GM12878 (cell line): ENCODE measurements around the gene CSNK1A1. TPM values are rescaled to one million over a fixed set of nuclear protein-coding genes. Genes with fewer than 3 reads are reported as not detected.

Experiments used
- ATAC-seq: fragments of 200-7000 bp; cut with Tn5 transposase; 3 replicates; pipeline ENCODE4 v1.9.1; 2020; ENCODE audit warnings: mild to moderate bottlenecking, moderate library complexity
- BruUV-seq: library from RNA; stranded (reverse); fragments of 400-500 nt; replicated peaks from 2 replicates; lab custom pipeline; 2021; lab: Mats Ljungman, UMichigan
- CTCF ChIA-PET: fragments of 300-600 bp; sonication (Branson Sonifier 250); formaldehyde crosslinking; extraction: SDS; loops from one replicate; lab custom pipeline; 2021; ENCODE audit warnings: inconsistent platforms; lab: Yijun Ruan, JAX
- POLR2A ChIA-PET: fragments of 350-600 bp; formaldehyde crosslinking; extraction: SDS; loops from one replicate; lab custom pipeline; 2021; ENCODE audit warnings: inconsistent platforms; lab: Charles Lee
- RAD21 ChIA-PET: fragments of 300-600 bp; sonication (Branson Sonifier 250); formaldehyde crosslinking; loops from one replicate; lab custom pipeline; 2023; ENCODE audit warnings: antibody characterized with exemption; ENCODE audit not compliant: unreplicated experiment; lab: Charles Lee
- SMC1A ChIA-PET: fragments of 300-600 bp; sonication (Branson Sonifier 250); formaldehyde crosslinking; loops from one replicate; lab custom pipeline; 2023; ENCODE audit not compliant: unreplicated experiment, uncharacterized antibody; lab: Charles Lee
- DNase-seq: peaks from one replicate; pipeline ENCODE4 v3.0.0-alpha.2; 2011; ENCODE audit warnings: low read depth, low spot score
- FAIRE-seq: peaks from 3 replicates; lab custom pipeline; 2011; peaks lifted over from hg19 to GRCh38; lab: Jason Lieb, UNC
- H2AFZ ChIP-seq: 2 replicates; pipeline ENCODE4 v1.6.0; 2011; ENCODE audit warnings: low read depth, low read length, control low read depth; ENCODE audit not compliant: control insufficient read depth
- H3K27ac ChIP-seq: 2 replicates; pipeline ENCODE4 v1.5.1; 2011; ENCODE audit warnings: control low read depth; ENCODE audit not compliant: control insufficient read depth, insufficient read depth
- H3K27me3 ChIP-seq, 2 experiments: replicated peaks in 1 of 2; 2 replicates each; pipeline versions ENCODE4 v1.6.0 to v1.6.1; 2011; ENCODE audit warnings: low read length in 1 of 2; ENCODE audit not compliant: control insufficient read depth in 2 of 2, insufficient read depth in 2 of 2
- H3K36me3 ChIP-seq, 2 experiments: 2 replicates each; pipeline ENCODE4 v1.5.1; 2011; ENCODE audit warnings: low read length in 1 of 2; ENCODE audit not compliant: control insufficient read depth in 2 of 2, insufficient read depth in 2 of 2
- H3K4me1 ChIP-seq: 2 replicates; pipeline ENCODE4 v1.6.1; 2011; ENCODE audit warnings: mild to moderate bottlenecking, low read length, moderate library complexity, mixed read lengths; ENCODE audit not compliant: control insufficient read depth, insufficient read depth
- H3K4me2 ChIP-seq: 2 replicates; pipeline ENCODE4 v1.6.0; 2011; ENCODE audit warnings: control low read depth; ENCODE audit not compliant: control insufficient read depth, insufficient read depth
- H3K4me3 ChIP-seq: fragments of 200-600 bp; sonication (generic); 2 replicates; pipeline ENCODE4 v1.5.1; 2016
- H3K79me2 ChIP-seq: 2 replicates; pipeline ENCODE4 v1.6.0; 2011; ENCODE audit warnings: low read length; ENCODE audit not compliant: control insufficient read depth, insufficient read depth
- H3K9ac ChIP-seq: 2 replicates; pipeline ENCODE4 v1.8.0; 2011; ENCODE audit warnings: low read length, control low read depth, mixed read lengths; ENCODE audit not compliant: control insufficient read depth, insufficient read depth
- H3K9me3 ChIP-seq: replicated peaks from 3 replicates; pipeline ENCODE4 v1.5.1; 2011; ENCODE audit warnings: mild to moderate bottlenecking, low read length; ENCODE audit not compliant: control insufficient read depth, insufficient read depth
- H4K20me1 ChIP-seq: 2 replicates; pipeline ENCODE4 v1.6.0; 2011; ENCODE audit not compliant: control insufficient read depth, insufficient read depth
- MTA3 ChIP-seq: IDR thresholded peaks from 2 replicates; pipeline ENCODE4 v1.6.1; 2012; ENCODE audit warnings: low read length, inconsistent platforms, borderline replicate concordance
- NKRF ChIP-seq: fragments of 450-650 bp; conservative IDR thresholded peaks from 2 replicates; pipeline ENCODE4 v1.6.1; 2017; ENCODE audit warnings: mild to moderate bottlenecking, moderate library complexity
- SIN3A ChIP-seq: IDR thresholded peaks from 2 replicates; pipeline ENCODE4 v1.6.1; 2012; ENCODE audit warnings: low read depth, low read length, improper control_type of control experiment
- SMC3 ChIP-seq: IDR thresholded peaks from 2 replicates; pipeline ENCODE4 v1.6.1; 2011; ENCODE audit warnings: low read length, improper control_type of control experiment, borderline replicate concordance
- WGBS: methylation state at CpG from one replicate; pipeline ENCODE4 v1.1.6; 2016; ENCODE audit warnings: low lambda C conversion rate; ENCODE audit not compliant: insufficient replicate concordance, insufficient coverage; ENCODE audit errors: missing lambda C conversion rate; 5-methylcytosine and 5-hydroxymethylcytosine counted together
- in situ Hi-C: fragments of 300-500 bp; cut with MboI; formaldehyde crosslinking; loops from 9 replicates; pipeline ENCODE4 v1.14.3; 2018; ENCODE audit warnings: mixed read lengths
- intact Hi-C: fragments of 100-400 bp; cut with micrococcal nuclease; formaldehyde crosslinking; loops from one replicate; pipeline ENCODE4 v1.14.2; 2022; ENCODE audit not compliant: unreplicated experiment
- polyA plus RNA-seq, 11 experiments: library from polyadenylated mRNA; depleted of rRNA in 4 of 11; unstranded in 6 of 11; stranded (reverse) in 5 of 11; fragments of >200 nt; fragmentation: Nextera tagmentation in 4 of 11; fragmentation: Illumina TruSeq in 1 of 11; extraction: Ambion mirVana in 4 of 11; extraction: Trizol in 1 of 11; gene quantifications; 1 replicate in 1 of 11; 2 replicates in 10 of 11; pipeline versions ENCODE4 v1.2.1 to v1.2.3, GENCODE V29; 2011 to 2016; ENCODE audit warnings: inconsistent platforms in 2 of 11, missing spikeins in 2 of 11, low read depth in 1 of 11
- total RNA-seq, 4 experiments: library from RNA; depleted of rRNA in 3 of 4; stranded (reverse); fragments of >200 nt in 3 of 4; fragmentation: Illumina TruSeq in 1 of 4; extraction: Trizol in 1 of 4; gene quantifications; 2 replicates each; pipeline versions ENCODE4 v1.2.1 to v1.2.3, GENCODE V29; 2013 to 2021
- TF ChIP-seq, protein P1 (sequence below): fragments of 450-650 bp; IDR thresholded peaks from 2 replicates; pipeline ENCODE4 v1.6.1; 2016; ENCODE audit warnings: mild to moderate bottlenecking
- TF ChIP-seq, protein P2 (sequence below): IDR thresholded peaks from 2 replicates; pipeline ENCODE4 v1.6.1; 2012; ENCODE audit warnings: improper control_type of control experiment, low read depth, low read length; ENCODE audit not compliant: insufficient replicate concordance

Gene CSNK1A1
- total and polyA plus RNA-seq, 10 of the 15 experiments (the other 5 are each of a cell fraction or from before 2014, with no cell fraction given): 53.3 to 155 (median 133) TPM

- Histone ChIP-seq H3K4me3 (no peak overlapping the region), H3K27ac (no peak overlapping the region), H3K4me2 (no peak overlapping the region), H3K36me3 (no peaks in the 10 kb centered on the region), H3K9me3 (no peaks in the 10 kb centered on the region), H3K9ac (no peak overlapping the region), H3K79me2 (no peaks in the 10 kb centered on the region), H4K20me1 (no peaks in the 10 kb centered on the region), H2AFZ (no peak overlapping the region), H3K4me1 (peaks cover 4% of the 10 kb centered on the region), H3K27me3 (peaks cover 0 to 2% of the 10 kb centered on the region in 2 experiments; a peak in 2 of 4 replicates)
- RAD21 ChIA-PET: interaction anchor here (1.2 kb wide), 1 partner anchor 33 kb away, joined by 3 read pairs; no protein-coding TSS in a partner anchor
- FAIRE-seq (no peak), ATAC-seq (no peak), DNase-seq (no peak)
- in situ Hi-C loops (no loop called here), intact Hi-C loops (no loop called here)
- TF ChIP-seq NKRF (no peak), SIN3A (no peak), SMC3 (no peak), MTA3 (no peak)
- TF ChIP-seq, protein P1, sequence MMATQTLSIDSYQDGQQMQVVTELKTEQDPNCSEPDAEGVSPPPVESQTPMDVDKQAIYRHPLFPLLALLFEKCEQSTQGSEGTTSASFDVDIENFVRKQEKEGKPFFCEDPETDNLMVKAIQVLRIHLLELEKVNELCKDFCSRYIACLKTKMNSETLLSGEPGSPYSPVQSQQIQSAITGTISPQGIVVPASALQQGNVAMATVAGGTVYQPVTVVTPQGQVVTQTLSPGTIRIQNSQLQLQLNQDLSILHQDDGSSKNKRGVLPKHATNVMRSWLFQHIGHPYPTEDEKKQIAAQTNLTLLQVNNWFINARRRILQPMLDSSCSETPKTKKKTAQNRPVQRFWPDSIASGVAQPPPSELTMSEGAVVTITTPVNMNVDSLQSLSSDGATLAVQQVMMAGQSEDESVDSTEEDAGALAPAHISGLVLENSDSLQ: no peak
- TF ChIP-seq, protein P2, sequence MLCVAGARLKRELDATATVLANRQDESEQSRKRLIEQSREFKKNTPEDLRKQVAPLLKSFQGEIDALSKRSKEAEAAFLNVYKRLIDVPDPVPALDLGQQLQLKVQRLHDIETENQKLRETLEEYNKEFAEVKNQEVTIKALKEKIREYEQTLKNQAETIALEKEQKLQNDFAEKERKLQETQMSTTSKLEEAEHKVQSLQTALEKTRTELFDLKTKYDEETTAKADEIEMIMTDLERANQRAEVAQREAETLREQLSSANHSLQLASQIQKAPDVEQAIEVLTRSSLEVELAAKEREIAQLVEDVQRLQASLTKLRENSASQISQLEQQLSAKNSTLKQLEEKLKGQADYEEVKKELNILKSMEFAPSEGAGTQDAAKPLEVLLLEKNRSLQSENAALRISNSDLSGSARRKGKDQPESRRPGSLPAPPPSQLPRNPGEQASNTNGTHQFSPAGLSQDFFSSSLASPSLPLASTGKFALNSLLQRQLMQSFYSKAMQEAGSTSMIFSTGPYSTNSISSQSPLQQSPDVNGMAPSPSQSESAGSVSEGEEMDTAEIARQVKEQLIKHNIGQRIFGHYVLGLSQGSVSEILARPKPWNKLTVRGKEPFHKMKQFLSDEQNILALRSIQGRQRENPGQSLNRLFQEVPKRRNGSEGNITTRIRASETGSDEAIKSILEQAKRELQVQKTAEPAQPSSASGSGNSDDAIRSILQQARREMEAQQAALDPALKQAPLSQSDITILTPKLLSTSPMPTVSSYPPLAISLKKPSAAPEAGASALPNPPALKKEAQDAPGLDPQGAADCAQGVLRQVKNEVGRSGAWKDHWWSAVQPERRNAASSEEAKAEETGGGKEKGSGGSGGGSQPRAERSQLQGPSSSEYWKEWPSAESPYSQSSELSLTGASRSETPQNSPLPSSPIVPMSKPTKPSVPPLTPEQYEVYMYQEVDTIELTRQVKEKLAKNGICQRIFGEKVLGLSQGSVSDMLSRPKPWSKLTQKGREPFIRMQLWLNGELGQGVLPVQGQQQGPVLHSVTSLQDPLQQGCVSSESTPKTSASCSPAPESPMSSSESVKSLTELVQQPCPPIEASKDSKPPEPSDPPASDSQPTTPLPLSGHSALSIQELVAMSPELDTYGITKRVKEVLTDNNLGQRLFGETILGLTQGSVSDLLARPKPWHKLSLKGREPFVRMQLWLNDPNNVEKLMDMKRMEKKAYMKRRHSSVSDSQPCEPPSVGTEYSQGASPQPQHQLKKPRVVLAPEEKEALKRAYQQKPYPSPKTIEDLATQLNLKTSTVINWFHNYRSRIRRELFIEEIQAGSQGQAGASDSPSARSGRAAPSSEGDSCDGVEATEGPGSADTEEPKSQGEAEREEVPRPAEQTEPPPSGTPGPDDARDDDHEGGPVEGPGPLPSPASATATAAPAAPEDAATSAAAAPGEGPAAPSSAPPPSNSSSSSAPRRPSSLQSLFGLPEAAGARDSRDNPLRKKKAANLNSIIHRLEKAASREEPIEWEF: no peak
- CTCF ChIA-PET: interaction anchor here (1.0 to 8.2 kb wide), 4 partner anchors 8 to 148 kb away, joined by 3 to 31 read pairs (median 4); no protein-coding TSS in a partner anchor
- 100% methylated on average over 1 of the region's 1 CpG for WGBS
- SMC1A ChIA-PET: interaction anchor here (0.9 to 1.5 kb wide), 3 partner anchors 14 to 35 kb away, joined by 3 to 5 read pairs (median 3); no protein-coding TSS in a partner anchor
- no TSS peak for BruUV-seq
- POLR2A ChIA-PET: no interaction called here
Observed at GRCh38 chr5:149583394-149583793, 32.2 kb upstream of the CSNK1A1 start.
